HL-60/S4 treated with retinoic acid at 250 ng/mL for 4 days and 3 days (cell line): ENCODE measurements around the gene ZXDB.
"Not testable (repeated sequence)": the region's sequence is repeated elsewhere in the genome, so short reads cannot be mapped to it uniquely, and the experiment has no call there.

Experiments
- in situ Hi-C: fragments of 300-500 bp; cut with MboI; formaldehyde crosslinking; loops from 2 replicates; pipeline ENCODE4 v1.7.0; 2022; ENCODE audit warnings: low sequenced_read_pairs

Gene ZXDB

DNA sequence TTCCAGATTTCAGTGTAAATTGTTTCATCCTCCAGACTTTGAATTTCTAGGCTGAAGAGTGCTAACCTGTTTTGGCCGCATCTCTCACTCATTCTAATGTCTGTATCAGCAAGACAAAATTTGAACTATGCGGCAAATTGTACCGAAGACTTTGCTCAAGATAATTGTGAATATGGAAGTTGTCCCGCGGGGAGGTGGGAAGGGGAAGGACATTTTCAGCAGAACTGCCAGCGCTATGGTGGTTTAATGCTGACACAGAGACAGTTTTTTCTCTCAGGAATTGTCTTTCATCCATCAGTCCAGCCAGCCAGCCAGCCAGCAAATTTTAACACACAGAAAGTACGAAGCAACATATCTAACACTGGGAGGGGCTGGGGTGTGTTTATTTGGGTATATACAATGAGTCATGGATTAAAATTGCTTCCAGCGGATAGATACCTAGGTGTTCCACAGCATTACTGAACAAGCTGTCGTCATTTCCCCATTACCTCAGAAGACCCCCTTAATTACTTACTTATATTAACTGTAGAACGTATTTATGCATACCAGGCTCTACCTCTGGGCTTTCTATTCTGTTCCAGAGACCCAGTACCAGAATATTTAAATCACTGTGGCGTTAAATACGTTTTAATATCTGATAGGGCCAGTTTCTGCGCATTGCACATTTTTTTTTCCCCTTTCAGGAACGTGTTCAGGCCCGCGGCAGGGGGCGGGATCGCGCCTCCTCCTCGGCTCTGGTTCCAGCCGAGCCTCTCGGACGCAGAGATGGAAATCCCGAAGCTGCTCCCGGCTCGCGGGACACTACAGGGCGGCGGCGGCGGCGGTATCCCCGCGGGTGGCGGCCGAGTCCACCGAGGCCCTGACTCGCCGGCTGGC lies at the start of gene ZXDB:
TSS of gene ZXDB (plus strand) at position 728 of the 876 bp plus-strand sequence. CDS start at position 766, 38 bp downstream.
- in situ Hi-C loops, result not testable (repeated sequence)

DNA sequence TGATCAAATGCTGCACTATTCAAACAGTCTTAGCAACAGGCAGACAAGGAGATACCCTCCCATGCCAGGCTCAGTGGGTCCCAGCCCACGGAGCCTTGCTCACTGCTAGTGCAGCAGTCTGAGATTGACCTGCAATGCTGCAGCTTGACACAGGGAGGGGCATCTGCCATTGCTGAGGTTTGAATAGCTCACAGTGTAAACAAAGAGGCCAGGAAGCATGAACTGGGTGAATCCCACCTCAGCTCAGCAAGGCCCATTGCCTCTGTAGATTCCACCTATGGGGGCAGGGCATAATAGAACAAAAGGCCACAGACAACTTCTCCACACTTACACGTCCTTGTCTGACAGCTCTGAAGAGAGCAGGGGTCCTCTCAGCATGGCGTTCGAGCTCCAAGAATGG lies 26.6 kb upstream of the ZXDB start:
- in situ Hi-C loops, result no loop called here

DNA sequence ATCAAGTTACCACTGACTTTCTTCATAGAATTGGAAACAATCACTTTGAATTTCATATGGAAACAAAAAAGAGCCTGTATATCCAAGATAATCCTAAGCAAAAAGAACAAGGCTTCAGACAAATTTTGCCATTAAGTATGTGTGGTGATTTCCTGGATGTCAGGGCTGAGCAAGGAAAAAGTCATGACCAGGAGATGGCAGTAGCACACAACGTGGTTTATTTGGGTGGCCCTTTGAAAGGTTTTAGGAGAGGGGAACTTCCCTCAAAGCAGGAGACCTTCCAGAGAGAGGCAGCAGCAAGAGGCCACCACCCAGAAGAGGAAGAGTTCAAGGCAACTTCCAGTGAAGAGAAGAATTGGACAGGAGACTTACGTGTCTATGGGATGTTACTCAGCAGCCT lies 18.1 kb upstream of the ZXDB start:
- in situ Hi-C loops, result no loop called here

DNA sequence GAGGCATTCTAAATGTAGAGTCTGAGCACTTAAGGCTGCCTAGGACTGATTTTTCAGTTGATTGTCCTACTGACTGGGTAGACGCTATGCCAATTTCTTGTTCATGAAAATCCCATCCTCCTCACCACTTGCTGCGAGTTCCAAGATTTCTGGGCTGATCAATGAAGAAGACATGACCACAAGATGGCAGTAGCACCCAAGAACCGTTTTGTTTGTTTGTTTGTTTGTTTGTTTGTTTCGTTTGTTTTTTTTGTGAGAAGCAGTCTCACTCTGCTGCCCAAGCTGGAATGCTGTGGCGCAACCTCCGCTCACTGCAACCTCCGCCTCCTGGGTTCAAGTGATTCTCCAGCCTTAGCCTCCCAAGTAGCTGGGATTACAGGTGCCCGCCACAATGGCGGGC lies 8.9 kb upstream of the ZXDB start:
- in situ Hi-C loops, result not testable (repeated sequence)

DNA sequence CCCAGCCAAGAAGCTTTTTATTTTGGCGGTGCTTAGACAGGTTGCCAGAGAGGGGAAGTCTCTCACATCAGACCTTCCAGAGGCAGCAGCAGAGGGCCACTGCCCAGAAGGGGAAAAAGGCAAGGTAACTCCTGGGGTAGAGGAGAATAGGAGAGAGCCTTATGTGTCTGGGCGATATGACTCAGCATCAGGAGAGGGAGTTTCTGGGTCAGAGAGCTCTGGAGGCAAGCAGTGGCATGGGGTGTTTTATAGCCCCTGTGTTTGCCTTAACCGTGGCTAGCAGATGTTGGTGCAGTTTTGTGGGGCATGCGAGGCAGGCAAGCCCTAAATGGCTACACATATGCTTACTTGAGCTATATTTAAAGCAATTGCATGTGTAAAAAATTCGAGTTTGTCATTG lies 8.3 kb upstream of the ZXDB start:
- in situ Hi-C loops, result no loop called here

DNA sequence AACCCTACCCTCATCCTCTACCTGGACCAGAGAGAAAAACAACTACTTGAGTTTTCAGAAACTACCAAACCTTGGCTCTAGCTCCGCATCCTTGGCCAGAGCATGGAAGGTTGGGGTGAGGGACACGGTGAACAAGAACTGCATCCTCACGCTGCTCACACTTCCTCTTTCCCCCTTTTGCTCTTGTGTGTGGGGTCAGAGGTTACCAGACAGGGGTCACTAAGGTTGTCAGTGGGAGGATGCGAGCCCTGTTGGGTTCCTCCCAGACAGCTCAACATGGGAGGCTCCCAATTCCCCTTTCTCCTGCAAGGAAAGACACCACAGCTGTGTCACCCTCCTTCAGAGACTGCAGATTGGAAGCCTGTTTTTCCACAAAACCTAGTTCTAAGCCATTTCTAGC lies 5.5 kb upstream of the ZXDB start:
- in situ Hi-C loops, result no loop called here

DNA sequence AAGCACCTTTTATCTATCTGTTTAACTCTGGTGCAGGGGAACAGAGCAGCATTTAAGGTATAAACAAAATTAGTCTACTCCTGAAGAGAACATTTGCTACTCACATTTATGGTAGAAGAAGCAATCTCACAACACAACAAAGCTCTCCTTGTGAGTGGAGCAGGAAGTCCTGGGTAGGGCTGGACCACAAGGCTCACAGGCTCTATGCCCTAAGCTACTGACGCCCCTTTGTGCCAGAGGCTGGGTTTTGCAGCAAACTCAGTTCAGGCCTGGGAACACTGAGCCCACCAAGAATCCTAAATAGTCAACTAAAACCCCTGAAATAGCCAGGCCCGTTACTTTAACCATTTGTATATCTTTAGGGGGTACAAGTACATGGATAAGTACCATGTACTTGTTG lies 4.7 kb upstream of the ZXDB start:
- in situ Hi-C loops, result no loop called here

DNA sequence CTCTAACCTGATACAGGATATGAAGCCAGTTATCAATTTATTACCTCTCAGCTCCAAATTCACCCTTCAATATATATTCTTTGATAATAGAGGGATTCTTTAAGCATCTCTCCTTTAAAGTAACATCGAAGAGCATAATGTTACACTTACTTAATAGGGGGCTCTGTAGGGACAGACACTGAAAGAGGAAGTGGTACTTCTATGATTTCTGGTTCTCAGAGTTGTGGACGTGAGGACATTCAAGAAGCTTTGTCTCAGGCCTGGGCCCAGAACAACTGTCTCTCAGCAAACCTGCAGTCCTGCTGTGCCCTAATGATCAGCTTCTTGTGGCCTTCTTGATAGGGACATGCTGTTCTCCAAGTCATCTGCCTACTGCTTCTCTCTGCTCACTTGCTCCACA lies 4.2 kb upstream of the ZXDB start:
- in situ Hi-C loops, result no loop called here

DNA sequence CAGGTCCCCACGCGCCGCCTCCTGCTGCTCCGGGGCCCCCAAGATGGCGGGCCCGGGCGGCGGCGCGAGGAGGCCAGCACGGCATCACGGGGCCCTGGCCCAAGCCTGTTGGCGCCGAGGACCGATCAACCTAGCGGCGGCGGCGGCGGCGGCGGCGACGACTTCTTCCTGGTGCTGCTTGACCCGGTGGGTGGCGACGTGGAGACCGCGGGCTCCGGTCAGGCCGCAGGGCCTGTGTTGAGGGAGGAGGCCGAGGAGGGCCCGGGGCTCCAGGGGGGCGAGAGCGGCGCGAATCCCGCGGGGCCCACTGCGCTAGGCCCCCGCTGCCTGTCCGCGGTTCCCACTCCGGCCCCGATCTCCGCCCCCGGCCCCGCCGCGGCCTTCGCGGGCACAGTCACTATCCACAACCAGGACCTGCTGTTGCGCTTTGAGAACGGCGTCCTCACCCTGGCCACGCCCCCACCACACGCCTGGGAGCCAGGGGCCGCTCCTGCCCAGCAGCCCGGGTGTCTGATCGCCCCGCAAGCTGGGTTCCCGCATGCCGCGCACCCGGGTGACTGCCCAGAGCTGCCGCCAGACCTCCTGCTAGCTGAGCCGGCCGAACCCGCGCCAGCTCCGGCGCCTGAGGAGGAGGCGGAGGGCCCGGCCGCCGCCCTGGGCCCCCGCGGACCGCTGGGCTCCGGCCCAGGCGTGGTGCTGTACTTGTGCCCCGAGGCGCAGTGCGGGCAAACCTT lies 516 bp downstream of the ZXDB start:
- in situ Hi-C loops, result not testable (repeated sequence)

DNA sequence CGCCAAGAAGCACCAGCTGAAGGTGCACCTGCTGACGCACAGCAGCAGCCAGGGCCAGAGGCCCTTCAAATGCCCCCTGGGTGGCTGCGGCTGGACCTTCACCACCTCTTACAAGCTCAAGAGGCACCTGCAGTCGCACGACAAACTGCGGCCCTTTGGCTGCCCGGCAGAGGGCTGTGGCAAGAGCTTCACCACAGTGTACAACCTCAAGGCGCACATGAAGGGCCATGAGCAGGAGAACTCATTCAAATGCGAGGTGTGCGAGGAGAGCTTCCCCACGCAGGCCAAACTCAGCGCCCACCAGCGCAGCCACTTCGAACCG lies 1.0 kb downstream of the ZXDB start:
- in situ Hi-C loops, result not testable (repeated sequence)

DNA sequence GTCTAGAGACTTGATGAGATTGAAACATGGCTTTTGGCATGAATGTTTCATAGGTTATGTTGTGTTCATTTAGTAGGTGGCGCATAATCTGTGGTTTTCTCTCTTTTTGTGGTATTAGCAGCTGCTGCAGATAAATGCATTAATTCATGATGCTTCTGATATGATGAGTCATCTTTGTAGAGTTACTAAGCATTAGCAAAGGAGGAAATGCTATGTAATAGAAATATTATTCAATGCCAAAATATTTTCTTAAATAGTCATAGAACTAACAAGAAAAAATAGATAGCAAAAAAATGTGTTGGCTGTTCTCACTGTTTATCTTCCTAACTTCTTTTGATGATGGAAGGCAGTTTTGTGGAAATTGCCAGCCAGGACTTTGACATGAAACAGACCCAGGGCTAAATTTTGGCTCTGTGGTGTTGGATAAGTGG lies 3.6 kb downstream of the ZXDB start:
- in situ Hi-C loops, result no loop called here

DNA sequence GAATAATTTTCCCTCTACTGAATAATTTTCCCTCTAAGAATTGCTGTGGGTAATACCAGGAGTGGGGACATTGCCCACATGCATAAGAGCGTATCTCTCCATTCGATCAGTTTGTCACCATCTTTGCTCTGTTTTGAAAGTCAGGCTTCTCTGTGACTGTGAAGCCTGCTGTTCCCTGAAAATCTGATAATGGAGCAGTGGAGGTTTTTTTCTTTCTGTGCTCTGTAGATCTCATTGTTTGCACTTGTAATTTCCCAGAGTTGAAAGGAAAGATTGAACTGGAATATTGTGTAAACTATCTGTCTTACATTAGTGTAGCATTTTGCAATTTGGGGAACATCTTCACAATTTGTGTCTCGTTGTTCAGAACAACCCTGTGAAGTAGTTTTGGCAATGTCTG lies 4.3 kb downstream of the ZXDB start:
- in situ Hi-C loops, result no loop called here

DNA sequence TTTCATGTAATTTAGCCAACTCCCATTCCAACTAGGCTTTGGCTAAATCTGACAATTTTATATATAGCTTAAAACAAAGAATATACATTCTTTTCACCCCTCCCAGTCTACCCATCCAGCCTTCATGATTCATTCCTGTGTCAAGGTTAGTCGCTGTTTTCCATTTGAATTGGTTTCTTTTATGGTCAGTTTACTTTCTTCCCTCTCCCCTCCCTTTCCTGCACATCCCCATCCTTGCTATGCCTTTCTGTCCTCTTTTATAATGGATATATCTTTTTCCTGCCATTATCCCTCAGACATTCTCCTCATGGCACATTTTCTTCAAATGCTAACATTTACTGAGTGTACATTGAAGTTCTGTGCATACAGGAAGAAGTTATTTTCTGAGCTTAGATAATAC lies 4.7 kb downstream of the ZXDB start:
- in situ Hi-C loops, result no loop called here

DNA sequence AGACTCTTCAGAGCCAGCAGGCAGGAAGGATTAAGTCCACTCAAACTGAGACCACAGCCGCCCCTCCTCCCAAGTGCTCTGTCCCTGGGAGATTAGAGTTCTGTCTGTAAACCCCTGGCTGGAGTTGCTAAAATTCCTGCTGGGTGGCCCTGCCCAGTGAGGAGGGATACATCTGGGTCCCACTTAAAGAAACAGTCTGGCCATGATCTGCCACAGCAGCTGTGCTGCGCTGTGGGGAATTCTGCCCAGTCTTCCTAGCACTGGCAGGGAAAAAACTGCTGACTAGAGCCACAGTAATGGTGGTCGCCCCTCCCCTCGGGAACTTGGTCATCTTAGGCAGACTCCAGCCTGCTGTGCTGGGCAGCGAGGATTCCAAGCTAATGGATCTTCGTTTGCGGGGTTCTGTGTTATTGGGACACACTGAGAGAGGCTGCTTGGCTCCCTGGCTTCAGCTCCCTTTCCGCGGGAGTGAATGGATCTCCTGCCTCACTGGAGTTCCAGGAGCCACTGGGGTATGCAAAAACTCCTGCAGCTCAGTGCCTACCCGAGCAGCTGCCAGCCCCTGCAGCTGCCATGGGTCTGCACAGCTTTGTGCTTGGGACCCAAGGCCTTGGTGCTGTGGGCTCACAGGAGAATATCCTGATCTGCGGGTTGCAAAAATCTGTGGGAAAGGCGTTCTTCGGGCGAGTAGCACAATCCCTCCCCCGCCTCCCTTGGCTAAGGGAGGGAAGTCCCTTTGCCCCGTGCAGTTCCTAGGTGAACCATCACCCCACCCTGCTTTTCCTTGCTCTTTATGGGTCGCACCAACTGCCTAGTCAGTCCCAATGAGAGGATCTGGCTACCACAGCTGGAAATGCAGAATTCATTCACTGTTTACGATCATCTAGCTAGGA lies 15.7 kb downstream of the ZXDB start:
- in situ Hi-C loops, result no loop called here

DNA sequence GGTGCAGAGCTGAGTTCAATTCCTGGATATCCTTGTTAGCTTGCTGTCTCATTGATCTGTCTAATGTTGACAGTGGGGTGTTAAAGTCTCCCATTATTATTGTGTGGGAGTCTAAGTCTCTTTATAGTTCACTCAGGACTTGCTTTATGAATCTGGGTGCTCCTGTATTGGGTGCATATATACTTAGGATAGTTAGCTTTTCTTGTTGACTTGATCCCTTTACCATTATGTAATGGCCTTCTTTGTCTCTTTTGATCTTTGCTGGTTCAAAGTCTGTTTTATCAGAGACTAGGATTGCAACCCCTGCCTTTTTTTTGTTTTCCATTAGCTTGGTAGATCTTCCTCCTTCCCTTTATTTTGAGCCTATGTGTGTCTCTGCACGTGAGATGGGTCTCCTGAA lies 21.5 kb downstream of the ZXDB start:
- in situ Hi-C loops, result not testable (repeated sequence)

DNA sequence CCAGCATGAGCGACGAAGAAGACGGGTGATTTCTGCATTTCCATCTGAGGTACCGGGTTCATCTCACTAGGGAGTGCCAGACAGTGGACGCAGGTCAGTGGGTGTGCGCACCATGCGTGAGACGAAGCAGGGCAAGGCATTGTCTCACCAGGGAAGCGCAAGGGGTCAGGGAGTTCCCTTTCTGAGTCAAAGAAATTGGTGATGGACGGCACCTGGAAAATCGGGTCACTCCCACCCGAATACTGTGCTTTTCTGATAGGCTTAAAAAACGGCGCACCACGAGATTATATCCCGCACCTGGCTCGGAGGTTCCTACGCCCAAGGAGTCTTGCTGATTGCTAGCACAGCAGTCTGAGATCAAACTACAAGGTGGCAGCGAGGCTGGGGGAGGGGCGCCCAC lies 37.6 kb downstream of the ZXDB start:
- in situ Hi-C loops, result not testable (repeated sequence)

DNA sequence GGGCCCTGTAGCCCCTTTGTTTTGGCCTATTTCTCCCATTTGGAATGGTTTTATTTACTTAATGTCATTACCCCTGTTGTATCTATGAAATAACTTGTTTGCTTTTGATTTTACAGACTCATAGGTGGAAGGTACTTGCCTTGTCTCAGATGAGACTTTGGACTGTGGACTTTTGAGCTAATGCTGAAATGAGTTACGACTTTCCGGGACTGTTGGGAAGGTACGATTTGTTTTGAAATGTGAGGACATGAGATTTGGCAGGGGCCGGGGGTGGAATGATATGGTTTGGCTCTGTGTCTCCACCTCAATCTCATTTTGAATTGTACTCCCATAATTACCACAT lies 48.8 kb downstream of the ZXDB start:
- in situ Hi-C loops, result no loop called here

DNA sequence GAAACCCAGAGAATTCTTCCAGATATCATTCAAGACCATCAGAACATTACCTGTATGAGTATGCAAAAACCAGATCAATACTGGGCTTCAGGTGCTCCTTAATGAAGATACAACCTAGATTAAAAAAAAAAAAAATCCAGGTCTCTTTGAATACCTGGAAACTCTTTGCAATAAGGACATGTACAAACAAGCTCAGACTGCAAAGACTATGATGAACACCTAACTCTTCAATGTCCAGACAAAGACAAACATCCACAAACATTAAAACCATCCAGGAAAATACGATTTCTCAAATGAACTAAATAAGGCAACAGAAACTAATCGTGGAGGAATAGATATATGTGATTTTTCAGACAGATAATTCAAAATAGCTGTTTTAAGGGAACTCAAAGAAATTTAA lies 49.5 kb downstream of the ZXDB start:
- in situ Hi-C loops, result no loop called here

DNA sequence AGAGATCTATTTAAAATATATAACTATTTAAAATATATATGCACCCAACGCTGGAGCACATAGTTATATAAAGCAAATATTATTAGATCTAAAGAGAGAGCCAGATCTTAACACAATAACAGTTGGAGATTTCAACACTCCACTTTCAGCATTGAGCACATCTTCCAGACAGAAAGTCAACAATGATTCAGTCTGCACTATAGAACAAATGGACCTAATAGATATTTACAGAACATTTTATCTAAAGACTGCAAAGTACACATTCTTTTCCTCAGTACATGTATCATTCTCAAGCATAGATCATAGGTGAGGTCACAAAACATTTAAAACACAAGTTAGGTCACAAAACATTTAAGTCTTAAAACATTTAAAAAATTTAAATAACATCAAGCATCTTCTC lies 51.9 kb downstream of the ZXDB start:
- in situ Hi-C loops, result no loop called here

DNA sequence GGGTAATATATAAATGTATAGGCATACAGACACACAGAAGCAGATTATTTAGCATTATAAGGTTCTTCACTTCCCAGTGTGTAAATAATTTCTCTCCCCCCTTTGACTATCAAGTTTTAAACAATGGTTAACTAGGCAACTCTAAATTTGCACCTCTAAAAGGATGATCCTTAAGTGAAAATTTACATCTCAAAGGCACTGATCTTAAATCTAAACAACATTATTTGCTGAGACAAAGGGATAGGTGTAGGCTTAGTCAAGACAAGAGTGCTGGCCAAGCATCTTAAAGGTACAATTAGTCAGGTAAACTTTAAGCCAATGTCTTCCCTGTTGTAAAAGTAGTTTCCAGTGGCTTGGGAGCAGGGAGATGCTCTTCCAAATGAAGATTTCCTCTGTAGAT lies 55.2 kb downstream of the ZXDB start:
- in situ Hi-C loops, result no loop called here
